K562 (cell line): ENCODE data around the gene KPNB1. TPM values are rescaled to one million over a fixed set of nuclear protein-coding genes. Genes with fewer than 3 reads are reported as not detected.

ENCODE experiments used
- CBFA2T2 ChIP-seq: fragments of 450-650 bp; conservative IDR thresholded peaks from 2 replicates; pipeline ENCODE4 v1.6.1; 2017; ENCODE audit warnings: mild to moderate bottlenecking
- HLTF ChIP-seq: fragments of 450-650 bp; IDR thresholded peaks from 2 replicates; pipeline ENCODE4 v1.6.1; 2016
- HNRNPUL1 ChIP-seq: fragments of 200-400 bp; formaldehyde crosslinking; IDR thresholded peaks from 2 replicates; pipeline ENCODE4 v1.6.1; 2017; ENCODE audit warnings: low read length
- NFE2 ChIP-seq: IDR thresholded peaks from 2 replicates; pipeline ENCODE4 v1.6.1; 2014; ENCODE audit warnings: antibody characterized with exemption, low read depth
- OTX1 ChIP-seq: fragments of 450-650 bp; formaldehyde crosslinking; IDR thresholded peaks from 2 replicates; pipeline ENCODE4 v1.4.0; 2022; ENCODE audit warnings: mild to moderate bottlenecking
- SIN3A ChIP-seq, 2 experiments: fragments of 150-350 bp in 1 of 2; IDR thresholded peaks; 2 replicates each; pipeline ENCODE4 v1.6.1; 2011 to 2016; ENCODE audit warnings: borderline replicate concordance in 2 of 2, low read depth in 2 of 2, low read length in 2 of 2, mild to moderate bottlenecking in 2 of 2, moderate library complexity in 2 of 2; ENCODE audit not compliant: control insufficient read depth in 1 of 2
- SMAD2 ChIP-seq: fragments of 150-350 bp; IDR thresholded peaks from 2 replicates; pipeline ENCODE4 v1.6.1; 2014; ENCODE audit warnings: low read depth, mild to moderate bottlenecking, low read length
- TAF15 ChIP-seq: fragments of 200-400 bp; formaldehyde crosslinking; IDR thresholded peaks from 2 replicates; pipeline ENCODE4 v1.6.1; 2017; ENCODE audit warnings: mild to moderate bottlenecking, low read depth, low read length, moderate library complexity
- U2AF2 ChIP-seq: fragments of 200-400 bp; formaldehyde crosslinking; optimal IDR thresholded peaks from 2 replicates; pipeline ENCODE3; 2017; ENCODE audit warnings: low read depth, mild to moderate bottlenecking, low read length
- ZBTB33 ChIP-seq: sonication (generic); formaldehyde crosslinking; IDR thresholded peaks from 2 replicates; pipeline ENCODE4 v1.8.1; 2023; ENCODE audit warnings: mild to moderate bottlenecking, missing genetic modification reagents
- ZNF217 ChIP-seq: sonication (generic); formaldehyde crosslinking; IDR thresholded peaks from 2 replicates; pipeline ENCODE4 v1.8.0; 2022; ENCODE audit warnings: mild to moderate bottlenecking, missing genetic modification reagents
- ZNF280A ChIP-seq: fragments of 450-650 bp; IDR thresholded peaks from 2 replicates; pipeline ENCODE4 v1.6.1; 2018; ENCODE audit warnings: mild to moderate bottlenecking, low read depth; ENCODE audit not compliant: partially characterized antibody
- ZNF280B ChIP-seq: fragments of 250-450 bp; sonication (Bioruptor Pico); IDR thresholded peaks from 2 replicates; pipeline ENCODE4 v1.5.1; 2021; ENCODE audit warnings: mild to moderate bottlenecking
- ZNF780A ChIP-seq: fragments of 250-450 bp; sonication (Bioruptor Pico); IDR thresholded peaks from 2 replicates; pipeline ENCODE4 v1.5.0; 2021; ENCODE audit warnings: mild to moderate bottlenecking
- ZSCAN29 ChIP-seq: fragments of 450-650 bp; IDR thresholded peaks from 2 replicates; pipeline ENCODE4 v1.6.1; 2017
- polyA plus RNA-seq, 8 experiments: library from polyadenylated mRNA; depleted of rRNA in 4 of 8; stranded (reverse) in 5 of 8; unstranded in 3 of 8; fragments of >200 nt; fragmentation: Nextera tagmentation in 2 of 8; fragmentation: Illumina TruSeq in 1 of 8; extraction: Ambion mirVana in 2 of 8; extraction: Trizol in 1 of 8; gene quantifications; 2 replicates each; pipeline versions ENCODE4 v1.2.1 to v1.2.3, GENCODE V29; 2011 to 2014; ENCODE audit warnings: inconsistent platforms in 1 of 8, missing spikeins in 1 of 8
- total RNA-seq, 7 experiments: library from RNA; depleted of rRNA in 6 of 7; stranded (reverse); fragments of >200 nt in 6 of 7; fragmentation: Illumina TruSeq in 2 of 7; extraction: Trizol in 2 of 7; gene quantifications; 2 replicates each; pipeline versions ENCODE4 v1.2.1 to v1.2.3, GENCODE V29; 2011 to 2021; ENCODE audit warnings: low replicate concordance in 1 of 7
- TF ChIP-seq, protein P1 (sequence below): fragments of 250-450 bp; sonication (Bioruptor Pico); IDR thresholded peaks from 2 replicates; pipeline ENCODE4 v1.4.0; 2020

The KPNB1 gene
- total and polyA plus RNA-seq, 9 of the 15 experiments (the other 6 are each of a cell fraction or from before 2014, with no cell fraction given) = 154 to 622 (median 354) TPM

DNA sequence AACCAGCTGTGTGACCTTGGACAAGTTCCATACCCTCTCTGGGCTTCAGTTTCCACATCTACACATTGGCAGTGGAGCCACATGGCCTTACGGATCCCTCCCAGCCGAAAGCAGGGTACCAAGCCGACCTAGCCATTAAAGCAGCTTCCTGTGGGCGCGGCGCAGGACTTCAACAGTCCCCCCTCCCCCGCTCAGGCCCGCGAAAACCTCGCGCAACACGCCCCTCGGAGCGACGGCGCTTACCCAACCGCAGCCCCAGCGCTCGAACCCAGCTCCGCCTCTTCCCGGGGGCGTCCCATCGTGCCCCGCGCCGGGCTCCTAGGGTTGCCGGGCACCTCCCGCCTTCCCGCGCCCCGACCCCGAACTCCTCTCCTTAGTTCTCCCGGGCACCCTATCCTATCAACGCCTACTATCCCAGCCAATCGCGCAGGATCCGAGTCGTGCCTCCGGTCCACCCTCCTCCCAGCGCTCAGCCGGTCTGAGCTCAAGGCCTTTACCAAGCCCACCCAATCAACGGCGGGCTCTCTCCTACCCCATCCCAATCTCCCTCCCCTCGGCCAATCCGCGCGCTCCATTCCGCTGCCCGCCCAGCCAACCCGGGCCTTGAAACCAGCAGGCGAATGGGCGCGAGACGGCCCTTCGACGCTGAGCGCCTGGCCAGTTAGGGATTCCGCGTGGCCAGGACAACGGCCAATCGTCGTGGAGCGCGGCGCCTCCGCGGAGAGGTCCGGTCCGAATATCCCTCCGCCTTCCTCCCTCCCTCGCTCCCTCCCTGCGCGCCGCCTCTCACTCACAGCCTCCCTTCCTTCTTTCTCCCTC is at the start of gene KPNB1 (continued):
- peak in 1 of 2 experiments; percentile 43; a peak in 2 of 4 replicates for TF ChIP-seq SIN3A (IDR thresholded peaks at IDR 0.05; ENCODE audit: borderline replicate concordance in 2 of 2, control insufficient read depth in 1 of 2, low read depth in 2 of 2, low read length in 2 of 2)
- no peak for TF ChIP-seq TAF15
- no peak for TF ChIP-seq U2AF2
- TF ChIP-seq ZNF217 (CRISPR knock-in tag) = no peak
- TF ChIP-seq ZNF280B (CRISPR knock-in tag) = no peak
- peak; percentile 80 for TF ChIP-seq ZBTB33
- no peak; the same call in none of the 2 replicates for TF ChIP-seq OTX1 (CRISPR knock-in tag)
- no peak for TF ChIP-seq ZNF280A
- TF ChIP-seq HNRNPUL1 = no peak
- TF ChIP-seq ZSCAN29 = no peak
- peak; percentile 21; the same call in 1 of the 2 replicates for TF ChIP-seq NFE2
- TF ChIP-seq CBFA2T2 = no peak
- no peak for TF ChIP-seq SMAD2
- TF ChIP-seq, protein P1, sequence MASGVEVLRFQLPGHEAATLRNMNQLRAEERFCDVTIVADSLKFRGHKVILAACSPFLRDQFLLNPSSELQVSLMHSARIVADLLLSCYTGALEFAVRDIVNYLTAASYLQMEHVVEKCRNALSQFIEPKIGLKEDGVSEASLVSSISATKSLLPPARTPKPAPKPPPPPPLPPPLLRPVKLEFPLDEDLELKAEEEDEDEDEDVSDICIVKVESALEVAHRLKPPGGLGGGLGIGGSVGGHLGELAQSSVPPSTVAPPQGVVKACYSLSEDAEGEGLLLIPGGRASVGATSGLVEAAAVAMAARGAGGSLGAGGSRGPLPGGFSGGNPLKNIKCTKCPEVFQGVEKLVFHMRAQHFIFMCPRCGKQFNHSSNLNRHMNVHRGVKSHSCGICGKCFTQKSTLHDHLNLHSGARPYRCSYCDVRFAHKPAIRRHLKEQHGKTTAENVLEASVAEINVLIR (CRISPR knock-in tag) = peak; percentile 76
- no peak for TF ChIP-seq ZNF780A (CRISPR knock-in tag)
- no peak; the same call in 1 of the 2 replicates for TF ChIP-seq HLTF
